ENCODE measurements around the gene PKD1L1.

GRCh38 chr7:47979832-47980181 lies 31.5 kb upstream of the PKD1L1 start:
- TF ChIP-seq CTCF (IDR thresholded peaks at IDR 0.05) (no peak), POLR2A (IDR thresholded peaks at IDR 0.05) (no peak)
